ENCODE results near the gene DHX30. TPM values are rescaled to one million over a fixed set of nuclear protein-coding genes. Genes with fewer than 3 reads are reported as not detected.

DHX30 gene
- total and polyA plus RNA-seq, 2 of the 8 experiments (the other 6 are each of a cell fraction or from before 2014, with no cell fraction given), result 82.4 to 97.9 TPM

GRCh38 chr3:47885168-47885567 is 82.2 kb downstream of the DHX30 start (continued):
- TF ChIP-seq CHD7 (IDR thresholded peaks at IDR 0.05; ENCODE audit: insufficient replicate concordance, low read length) (no peak), SIRT6 (IDR thresholded peaks at IDR 0.05; ENCODE audit: low read length) (no peak), NRF1 (IDR thresholded peaks at IDR 0.05; ENCODE audit: low read depth, low read length) (no peak), CBX5 (IDR thresholded peaks at IDR 0.05; ENCODE audit: low read depth, low read length) (no peak), JUND (IDR thresholded peaks at IDR 0.05; ENCODE audit: low read length) (no peak), KDM4A (IDR thresholded peaks at IDR 0.05; ENCODE audit: low read depth, low read length, severe bottlenecking) (no peak), NANOG (IDR thresholded peaks at IDR 0.05; ENCODE audit: insufficient read depth, low read depth, low read length, poor library complexity, severe bottlenecking) (no peak), CREB1 (IDR thresholded peaks at IDR 0.05) (no peak), ATF3 (IDR thresholded peaks at IDR 0.05; ENCODE audit: insufficient read depth, low read depth, low read length) (no peak)
